Heart right ventricle (tissue), 16 donors: ENCODE results near the gene MEI1. TPM values are rescaled to one million over a fixed set of nuclear protein-coding genes. Genes with fewer than 3 reads are reported as not detected.
A peak's percentile ranks its signal among the peaks of the same experiment; 100 is the strongest.

Source experiments
- ATAC-seq, 8 donors: fragments of 200-7000 bp; cut with Tn5 transposase; one replicate each; pipeline ENCODE4 v1.9.1; 2020; ENCODE audit warnings: mild to moderate bottlenecking in 8 of 8, moderate library complexity in 8 of 8, moderate number of reproducible peaks in 1 of 8
- DNase-seq, 2 donors: peaks; one replicate each; pipeline ENCODE4 v3.0.0-alpha.2; 2020
- H3K27ac ChIP-seq, 10 donors: fragments of 200-600 bp; sonication (generic) in 2 of 10; one replicate each; pipeline versions ENCODE4 v1.5.0 to v1.8.0; 2020 to 2022; ENCODE audit warnings: mild to moderate bottlenecking in 3 of 10
- H3K27me3 ChIP-seq, 7 donors: fragments of 200-600 bp; one replicate each; pipeline ENCODE4 v1.8.0; 2021 to 2022; ENCODE audit warnings: mild to moderate bottlenecking in 2 of 7
- H3K36me3 ChIP-seq, 9 donors: fragments of 200-600 bp; sonication (generic) in 1 of 9; one replicate each; pipeline versions ENCODE4 v1.5.0 to v1.8.0; 2020 to 2022; ENCODE audit warnings: mild to moderate bottlenecking in 2 of 9
- H3K4me1 ChIP-seq, 9 donors: fragments of 200-600 bp; sonication (generic) in 1 of 9; one replicate each; pipeline versions ENCODE4 v1.5.0 to v1.8.0; 2020 to 2022; ENCODE audit warnings: mild to moderate bottlenecking in 4 of 9
- H3K4me3 ChIP-seq, 10 donors: fragments of 200-600 bp; sonication (generic) in 2 of 10; one replicate each; pipeline versions ENCODE4 v1.5.0 to v1.8.0; 2020 to 2022; ENCODE audit warnings: mild to moderate bottlenecking in 7 of 10, moderate library complexity in 2 of 10
- H3K9me3 ChIP-seq, 11 donors: fragments of 200-600 bp in 10 of 11; sonication (generic) in 2 of 11; one replicate each; pipeline versions ENCODE4 v1.5.0 to v1.8.0; 2013 to 2022; ENCODE audit warnings: mild to moderate bottlenecking in 2 of 11, control low read depth in 1 of 11, moderate library complexity in 1 of 11
- WGBS, 2 donors: extraction: QIAGEN DNeasy Blood & Tissue Kit; methylation state at CpG; one replicate each; pipeline ENCODE4 v1.1.7; 2013; ENCODE audit warnings: inconsistent platforms in 1 of 2; 5-methylcytosine and 5-hydroxymethylcytosine counted together
- intact Hi-C, 10 donors: fragments of 100-400 bp; cut with DNase I; formaldehyde crosslinking; loops; one replicate each; pipeline versions ENCODE4 v1.11.1 to v1.14.2; 2022
- polyA plus RNA-seq, 2 donors: library from polyadenylated mRNA; stranded (reverse); fragments of 200-250 nt; gene quantifications; one replicate each; pipeline ENCODE4 v1.2.3, GENCODE V29; 2013
- total RNA-seq, 10 donors: library from RNA; stranded (reverse); fragmentation: NEBNext Ultra II Directional in 3 of 10; extraction: Animal tissue kit (Norgen Biotek cat#: 25700) in 3 of 10; gene quantifications; one replicate each; pipeline versions ENCODE4 v1.2.1 to v1.2.4, GENCODE V29; 2021 to 2023
- TF ChIP-seq, protein P1 (sequence below), 9 donors: fragments of 200-600 bp; sonication (generic) in 2 of 9; IDR thresholded peaks; one replicate each; pipeline versions ENCODE4 v1.5.0 to v1.8.0; 2021 to 2022; ENCODE audit warnings: antibody characterized with exemption in 9 of 9, mild to moderate bottlenecking in 5 of 9, moderate library complexity in 1 of 9
- donor health status: Arrhythmogenic right ventricular cardiomyopathy.
- donor health status: ischemic (EF 13 %, LVEDD 7.1; RV severe dilation, severe dysfunction).
- donor health status: healthy with polysubstance abuse.
- donor health status: DM: no; HTN: yes; CAD: no.
- donor health status: DM: no; HTN: no; CAD: no.
- donor health status: ischemic (EF 25% LVEDD 6.9; RV normal size, moderate dysfunction).
- donor health status: ischemic (EF 25% LVEDD 5.7; RV mildly dilated, moderate dysfunction).
- donor health status: healthy.
- donor health status: DM: yes; HTN: yes; CAD: no.
- donor health status: Ischemic cardiomyopathy.
- donor health status: ischemic (EF 35%, LVEDD 5.7; RV mildly dilated, moderate dysfunction).
- donor health status: nonischemic (EF 11% LVEDD 7.7; RV severe dilation, severe dysfunction).
- donor health status: DM: yes; HTN: yes; CAD: no.
- donor health status: PGD.
- donor health status: ischemic (EF 29% LVEDD 5.4; RV normal size, mild dysfunction).
- donor health status: nonischemic (EF 23%, LVEDD 6.1; RV moderate dilation, normal function).

The MEI1 gene
- total and polyA plus RNA-seq, 12 donors, result 0.37 to 1.9 (median 0.71) TPM; not detected in 3

DNA sequence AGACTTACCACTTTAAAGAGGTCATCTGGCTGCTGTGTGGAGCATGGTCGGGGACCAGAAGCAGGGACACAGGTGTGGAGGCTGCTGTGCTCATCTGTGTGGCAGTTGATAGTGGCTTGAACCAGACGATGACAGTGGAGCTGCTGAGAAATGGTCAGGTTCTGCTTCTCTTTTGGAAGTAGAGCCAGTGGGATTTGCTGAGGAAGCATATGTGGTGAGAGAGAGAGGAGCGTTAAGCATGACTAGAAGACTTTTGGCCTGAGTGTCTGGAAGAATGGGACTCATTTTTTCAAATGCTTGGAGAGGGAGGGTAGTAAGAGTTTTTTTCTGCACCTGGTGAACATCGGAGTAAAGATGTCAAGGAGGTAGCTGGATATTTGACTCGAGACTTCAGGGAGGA is 121.1 kb downstream of the MEI1 start:
- 89 to 91% methylated on average over 5 of the region's 5 CpGs for WGBS, 2 donors
- H3K4me3 ChIP-seq, result no peak overlapping the region
- intact Hi-C loops, result loop anchor here in 3 of 10 donors (5.0 to 10.0 kb wide), 2 partner anchors 122 to 126 kb away; partner anchors contain the start of gene MEI1 (in 1 of the 3)
- no peaks in the 10 kb centered on the region for H3K9me3 ChIP-seq
- TF ChIP-seq, protein P1, sequence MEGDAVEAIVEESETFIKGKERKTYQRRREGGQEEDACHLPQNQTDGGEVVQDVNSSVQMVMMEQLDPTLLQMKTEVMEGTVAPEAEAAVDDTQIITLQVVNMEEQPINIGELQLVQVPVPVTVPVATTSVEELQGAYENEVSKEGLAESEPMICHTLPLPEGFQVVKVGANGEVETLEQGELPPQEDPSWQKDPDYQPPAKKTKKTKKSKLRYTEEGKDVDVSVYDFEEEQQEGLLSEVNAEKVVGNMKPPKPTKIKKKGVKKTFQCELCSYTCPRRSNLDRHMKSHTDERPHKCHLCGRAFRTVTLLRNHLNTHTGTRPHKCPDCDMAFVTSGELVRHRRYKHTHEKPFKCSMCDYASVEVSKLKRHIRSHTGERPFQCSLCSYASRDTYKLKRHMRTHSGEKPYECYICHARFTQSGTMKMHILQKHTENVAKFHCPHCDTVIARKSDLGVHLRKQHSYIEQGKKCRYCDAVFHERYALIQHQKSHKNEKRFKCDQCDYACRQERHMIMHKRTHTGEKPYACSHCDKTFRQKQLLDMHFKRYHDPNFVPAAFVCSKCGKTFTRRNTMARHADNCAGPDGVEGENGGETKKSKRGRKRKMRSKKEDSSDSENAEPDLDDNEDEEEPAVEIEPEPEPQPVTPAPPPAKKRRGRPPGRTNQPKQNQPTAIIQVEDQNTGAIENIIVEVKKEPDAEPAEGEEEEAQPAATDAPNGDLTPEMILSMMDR (IDR thresholded peaks at IDR 0.05), result no peak
- H3K36me3 ChIP-seq, result peaks cover 0 to 15% (median 0%) of the 10 kb centered on the region in 9 donors
- H3K4me1 ChIP-seq, result peaks cover 0 to 10% (median 5%) of the 10 kb centered on the region in 9 donors
- no peak for DNase-seq
- no peak overlapping the region for H3K27ac ChIP-seq
- H3K27me3 ChIP-seq, result no peaks in the 10 kb centered on the region
- no peak for ATAC-seq

DNA sequence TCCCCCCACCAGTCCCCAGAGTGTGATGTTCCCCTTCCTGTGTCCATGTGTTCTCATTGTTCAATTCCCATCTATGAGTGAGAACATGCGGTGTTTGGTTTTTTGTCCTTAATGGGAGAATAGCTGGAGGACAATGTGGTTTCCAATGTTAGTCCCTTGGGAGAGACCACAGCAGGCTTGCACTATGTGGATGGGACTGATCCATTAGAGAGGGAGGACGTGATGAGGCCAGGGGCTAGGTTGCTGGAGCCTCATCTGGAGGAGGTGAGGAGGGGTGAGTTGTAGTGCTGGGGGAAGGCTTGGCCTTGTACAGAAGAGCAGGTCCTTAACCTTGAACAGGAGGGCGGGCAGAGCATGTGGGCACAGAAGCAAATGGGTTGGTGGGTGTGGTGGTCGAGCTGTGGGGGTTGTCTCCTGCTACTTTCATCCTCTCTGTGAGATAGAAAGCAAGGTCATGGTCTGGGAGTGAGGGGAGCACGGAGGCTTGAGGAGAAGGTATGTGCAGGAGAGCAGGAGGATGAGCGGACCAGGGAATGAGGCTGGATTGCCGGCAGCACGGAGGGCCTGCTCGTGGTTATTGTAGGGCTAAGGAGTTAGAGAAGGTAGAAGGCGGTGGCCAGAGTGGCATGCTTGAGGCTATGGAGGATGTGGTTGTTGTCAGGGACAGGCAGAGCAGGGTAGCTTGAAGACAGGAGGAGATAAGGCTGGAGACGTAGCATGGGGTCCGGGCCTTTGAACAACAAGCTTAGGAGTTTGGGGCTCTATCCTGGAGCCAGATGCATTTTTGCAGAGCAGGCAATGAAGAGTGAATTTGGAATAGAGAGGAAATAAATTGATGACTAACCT is 122.4 kb downstream of the MEI1 start:
- no peaks in the 10 kb centered on the region for H3K9me3 ChIP-seq
- intact Hi-C loops, result loop anchor here in 6 of 10 donors (1.0 to 10.0 kb wide), 4 partner anchors 119 to 127 kb away; partner anchors contain the start of gene MEI1 (in 1 of the 6)
- DNase-seq, result no peak
- peaks cover 11 to 22% (median 18%) of the 10 kb centered on the region in 9 donors for H3K4me1 ChIP-seq
- H3K36me3 ChIP-seq, result peaks cover 0 to 10% (median 0%) of the 10 kb centered on the region in 9 donors
- TF ChIP-seq, protein P1 (IDR thresholded peaks at IDR 0.05), result no peak
- 84 to 88% methylated on average over 12 of the region's 12 CpGs for WGBS, 2 donors
- no peak for ATAC-seq
- no peak overlapping the region for H3K4me3 ChIP-seq
- H3K27me3 ChIP-seq, result no peaks in the 10 kb centered on the region
- H3K27ac ChIP-seq, result no peak overlapping the region

DNA sequence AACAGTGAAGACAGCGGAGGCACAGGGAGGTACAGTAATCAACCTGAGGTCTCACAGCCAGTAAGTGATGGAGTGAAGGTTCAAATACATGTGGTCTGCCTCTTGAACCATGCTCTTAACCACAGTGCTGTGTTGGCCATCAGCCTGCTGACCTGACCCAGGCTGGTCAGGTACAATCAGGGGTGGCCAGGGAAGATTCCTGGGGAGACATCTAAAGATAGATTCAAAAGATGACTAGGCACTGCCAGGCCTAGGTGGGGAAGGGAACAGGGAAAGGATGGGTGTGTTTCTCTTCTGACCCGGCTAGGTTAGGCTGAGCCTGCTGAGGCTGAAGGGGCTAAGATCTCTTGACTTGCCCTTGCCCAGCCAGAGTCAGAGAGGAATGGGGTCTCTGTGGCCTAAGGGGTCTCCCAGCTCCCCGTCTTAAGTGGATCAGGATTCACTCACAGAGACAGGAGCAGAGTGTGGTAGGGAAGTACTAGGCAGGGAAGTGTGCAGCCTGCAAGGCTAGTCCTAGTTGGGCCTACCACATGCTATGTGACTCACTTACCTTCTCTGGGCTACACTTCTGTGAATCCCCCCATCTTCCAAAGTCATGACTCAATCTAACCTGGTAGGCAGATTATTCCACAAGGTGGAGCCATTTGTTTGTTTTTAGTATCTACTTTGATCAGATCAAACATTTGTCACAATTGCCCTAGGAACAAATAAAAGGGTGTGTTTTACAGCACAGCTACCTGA is 123.2 kb downstream of the MEI1 start:
- Histone ChIP-seq H3K4me3 (no peak overlapping the region), H3K36me3 (peaks cover 0 to 10% (median 0%) of the 10 kb centered on the region in 9 donors), H3K4me1 (peaks cover 12 to 28% (median 23%) of the 10 kb centered on the region in 9 donors), H3K27me3 (no peaks in the 10 kb centered on the region), H3K9me3 (no peaks in the 10 kb centered on the region), H3K27ac (no peak overlapping the region)
- WGBS, 2 donors, result 91 to 94% methylated on average over 3 of the region's 3 CpGs
- ATAC-seq, result peak in 1 of 8 donors; percentile 24
- intact Hi-C loops, result loop anchor here in 6 of 10 donors (1.0 to 10.0 kb wide), 4 partner anchors 118 to 128 kb away; partner anchors contain the start of gene MEI1 (in 1 of the 6)
- DNase-seq, result no peak
- TF ChIP-seq, protein P1 (IDR thresholded peaks at IDR 0.05), result peak in 8 of 9 donors; percentile 24 to 69 (median 56)

DNA sequence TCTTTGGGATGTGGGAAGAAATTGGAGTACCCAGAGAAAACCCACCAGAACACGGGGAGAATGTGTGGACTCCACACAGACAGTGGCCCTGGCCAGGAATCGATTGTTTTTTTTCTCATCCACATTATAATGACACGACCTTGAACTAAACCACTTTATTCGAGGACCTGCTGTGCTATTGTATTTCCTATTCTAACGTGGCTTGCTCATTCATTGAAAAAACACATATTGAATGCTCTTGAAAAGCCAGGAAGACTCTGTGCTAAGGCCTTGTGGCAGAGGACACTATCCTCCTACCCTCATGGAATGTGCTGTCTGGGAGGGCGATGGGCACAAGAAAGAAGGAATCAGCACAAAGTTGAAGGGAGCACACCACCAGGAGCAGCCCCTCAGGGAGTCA is 124.5 kb downstream of the MEI1 start:
- Histone ChIP-seq H3K36me3 (peaks cover 0 to 7% (median 0%) of the 10 kb centered on the region in 9 donors), H3K27ac (no peak overlapping the region), H3K9me3 (no peaks in the 10 kb centered on the region), H3K4me3 (no peak overlapping the region), H3K27me3 (no peaks in the 10 kb centered on the region), H3K4me1 (peaks cover 12 to 28% (median 23%) of the 10 kb centered on the region in 9 donors)
- intact Hi-C loops, result loop anchor here in 9 of 10 donors (1.0 to 10.0 kb wide), 5 partner anchors 117 to 129 kb away; partner anchors contain the start of gene MEI1 (in 1 of the 9)
- ATAC-seq, result no peak
- WGBS, 2 donors, result 77 to 86% methylated on average over 6 of the region's 6 CpGs
- no peak for DNase-seq
- TF ChIP-seq, protein P1 (IDR thresholded peaks at IDR 0.05), result no peak
